B cell (primary cell): ENCODE results near the gene MYO9B. TPM values are rescaled to one million over a fixed set of nuclear protein-coding genes. Genes with fewer than 3 reads are reported as not detected.

Experiments used
- ATAC-seq: fragments of 200-7000 bp; cut with Tn5 transposase; one replicate; pipeline ENCODE4 v1.10.0; 2021; ENCODE audit warnings: low read depth, mild to moderate bottlenecking, moderate number of reproducible peaks, moderate library complexity
- CTCF ChIA-PET: fragments of 350-600 bp; sonication (Branson Sonifier 250); formaldehyde crosslinking; loops from one replicate; lab custom pipeline; 2021; ENCODE audit warnings: antibody characterized with exemption, inconsistent platforms; lab: Charles Lee
- POLR2A ChIA-PET: fragments of 350-600 bp; sonication (Branson Sonifier 250); formaldehyde crosslinking; loops from one replicate; lab custom pipeline; 2021; ENCODE audit warnings: antibody characterized with exemption; lab: Charles Lee
- DNase-seq: peaks from one replicate; pipeline ENCODE4 v3.0.0; 2013
- H2AFZ ChIP-seq: 2 replicates; pipeline ENCODE4 v1.6.1; 2012; ENCODE audit warnings: mild to moderate bottlenecking, low read depth, low read length; ENCODE audit not compliant: insufficient read depth, poor library complexity, severe bottlenecking
- H3K27ac ChIP-seq, 2 donors: 1 replicate in 1 of 2; 2 replicates in 1 of 2; pipeline ENCODE4 v1.5.1; 2012 to 2013; ENCODE audit warnings: low read length in 2 of 2, mild to moderate bottlenecking in 2 of 2, moderate library complexity in 1 of 2
- H3K27me3 ChIP-seq, 4 experiments: fragments of 200-600 bp in 1 of 4; sonication (generic) in 1 of 4; replicated peaks in 1 of 4; 1 replicate in 2 of 4; 2 replicates in 2 of 4; pipeline versions ENCODE4 v1.6.1 to v1.7.0; 2013 to 2016; ENCODE audit warnings: low read length in 3 of 4, mild to moderate bottlenecking in 2 of 4, mixed read lengths in 1 of 4, moderate library complexity in 1 of 4; ENCODE audit not compliant: insufficient read depth in 4 of 4, control insufficient read depth in 3 of 4; ENCODE audit errors: control extremely low read depth in 1 of 4
- H3K36me3 ChIP-seq, 2 experiments: replicated peaks in 1 of 2; 1 replicate in 1 of 2; 2 replicates in 1 of 2; pipeline versions ENCODE4 v1.6.1 to v1.7.1; 2013; ENCODE audit warnings: low read length in 1 of 2; ENCODE audit not compliant: insufficient read depth in 2 of 2, control insufficient read depth in 1 of 2; ENCODE audit errors: control extremely low read depth in 1 of 2, extremely low read depth in 1 of 2
- H3K4me1 ChIP-seq, 2 donors: fragments of 200-600 bp in 1 of 2; sonication (generic) in 1 of 2; 1 replicate in 1 of 2; 2 replicates in 1 of 2; pipeline versions ENCODE4 v1.5.1 to v1.6.1; 2013 to 2017; ENCODE audit warnings: low read length in 2 of 2; ENCODE audit not compliant: control insufficient read depth in 2 of 2, insufficient read depth in 2 of 2
- H3K4me2 ChIP-seq: replicated peaks from 2 replicates; pipeline ENCODE3; 2012; ENCODE audit warnings: mild to moderate bottlenecking, low read depth, low read length; ENCODE audit not compliant: poor library complexity, severe bottlenecking
- H3K4me3 ChIP-seq, 5 experiments: fragments of 200-600 bp in 1 of 5; sonication (generic) in 1 of 5; 1 replicate in 3 of 5; 2 replicates in 2 of 5; pipeline versions ENCODE4 v1.5.1 to v1.7.0; 2011 to 2016; ENCODE audit warnings: low read length in 4 of 5, mild to moderate bottlenecking in 4 of 5, low read depth in 2 of 5, control low read depth in 1 of 5, moderate library complexity in 1 of 5; ENCODE audit not compliant: insufficient read depth in 1 of 5; ENCODE audit errors: control extremely low read depth in 1 of 5, extremely low read depth in 1 of 5
- H3K79me2 ChIP-seq: fragments of 200-600 bp; sonication (generic); one replicate; pipeline ENCODE4 v1.6.0; 2016; ENCODE audit warnings: low read length; ENCODE audit not compliant: control insufficient read depth, insufficient read depth
- H3K9ac ChIP-seq: fragments of 200-600 bp; sonication (generic); 2 replicates; pipeline ENCODE4 v1.6.1; 2017; ENCODE audit warnings: mild to moderate bottlenecking, low read length, moderate library complexity
- H3K9me3 ChIP-seq, 3 donors: one replicate each; pipeline versions ENCODE4 v1.6.1 to v1.7.1; 2013; ENCODE audit warnings: low read length in 2 of 3; ENCODE audit not compliant: control insufficient read depth in 2 of 3, insufficient read depth in 1 of 3; ENCODE audit errors: control extremely low read depth in 1 of 3
- H4K20me1 ChIP-seq: 2 replicates; pipeline ENCODE4 v1.6.0; 2012; ENCODE audit warnings: mild to moderate bottlenecking, low read length; ENCODE audit not compliant: insufficient read depth, control insufficient read depth, poor library complexity, severe bottlenecking
- H3K27ac Mint-ChIP-seq: one replicate; pipeline ENCODE4 v1.8.0; 2021; ENCODE audit warnings: mixed read lengths
- H3K27me3 Mint-ChIP-seq: one replicate; pipeline ENCODE4 v1.8.0; 2021; ENCODE audit warnings: mixed read lengths
- H3K4me1 Mint-ChIP-seq: one replicate; pipeline ENCODE4 v1.8.0; 2021; ENCODE audit warnings: mixed read lengths
- H3K4me3 Mint-ChIP-seq: one replicate; pipeline ENCODE4 v1.8.0; 2021; ENCODE audit warnings: mixed read lengths
- H3K9me3 Mint-ChIP-seq: one replicate; pipeline ENCODE4 v1.8.0; 2022; ENCODE audit warnings: mixed read lengths; ENCODE audit not compliant: insufficient read depth
- EZH2 ChIP-seq: IDR thresholded peaks from 2 replicates; pipeline ENCODE4 v1.6.1; 2012; ENCODE audit warnings: borderline replicate concordance, low read depth, mild to moderate bottlenecking, moderate library complexity, low read length; ENCODE audit not compliant: insufficient read depth, poor library complexity, severe bottlenecking
- WGBS: methylation state at CpG from one replicate; pipeline ENCODE4 v1.1.5; 2013; ENCODE audit warnings: missing lambda C conversion rate; ENCODE audit not compliant: insufficient coverage; 5-methylcytosine and 5-hydroxymethylcytosine counted together
- intact Hi-C: fragments of 100-400 bp; cut with micrococcal nuclease; formaldehyde crosslinking; loops from one replicate; pipeline ENCODE4 v1.10.0; 2022
- polyA plus RNA-seq: library from polyadenylated mRNA; depleted of rRNA; stranded (reverse); fragments of >200 nt; gene quantifications from 2 replicates; pipeline ENCODE4 v1.2.3, GENCODE V29; 2012
- total RNA-seq, 2 donors: library from RNA; stranded (reverse); fragments of 120-200 nt in 1 of 2; gene quantifications; 1 replicate in 1 of 2; 2 replicates in 1 of 2; pipeline versions ENCODE4 v1.2.3 to v1.2.4, GENCODE V29; 2013 to 2022
- TF ChIP-seq, protein P1 (sequence below): fragments of 200-600 bp; IDR thresholded peaks from one replicate; pipeline ENCODE4 v1.8.0; 2022; ENCODE audit warnings: antibody characterized with exemption, mild to moderate bottlenecking

MYO9B gene
- total and polyA plus RNA-seq, 2 donors (not counting 1 experiment from before 2014, with no cell fraction given): 256 to 273 TPM

DNA sequence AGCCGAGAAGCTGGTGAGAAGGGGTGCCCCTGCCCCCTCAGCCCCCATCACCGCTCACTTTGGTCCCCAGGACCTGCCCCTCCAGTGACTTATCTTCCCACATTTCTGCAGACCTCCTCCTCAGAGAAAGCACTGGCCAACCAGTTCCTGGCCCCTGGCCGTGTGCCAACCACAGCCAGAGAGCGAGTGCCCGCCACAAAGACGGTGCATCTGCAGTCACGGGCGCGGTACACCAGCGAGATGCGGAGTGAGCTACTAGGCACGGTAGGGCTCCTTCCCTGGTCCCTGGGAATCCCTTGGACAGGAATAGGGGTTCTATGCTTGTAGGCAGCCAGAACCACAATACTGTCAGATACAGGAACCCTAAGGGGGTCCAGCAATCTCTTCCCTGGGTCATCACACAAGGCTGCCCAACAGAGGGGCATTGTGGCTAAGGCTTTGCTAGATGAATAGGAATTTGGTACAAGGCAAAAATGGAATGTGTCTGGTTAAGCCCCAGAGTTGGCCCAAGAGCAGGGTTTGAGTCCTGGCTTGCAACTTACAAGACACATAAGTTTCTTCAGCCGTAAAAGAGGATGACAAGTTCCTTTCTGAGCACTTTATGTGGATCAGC lies 140.6 kb downstream of the MYO9B start:
- intact Hi-C loops: no loop called here
- peaks cover 10 to 19% of the 10 kb centered on the region in 2 donors for H3K4me1 ChIP-seq
- no peaks in the 10 kb centered on the region for H3K9me3 ChIP-seq
- no peak for TF ChIP-seq EZH2
- TF ChIP-seq, protein P1, sequence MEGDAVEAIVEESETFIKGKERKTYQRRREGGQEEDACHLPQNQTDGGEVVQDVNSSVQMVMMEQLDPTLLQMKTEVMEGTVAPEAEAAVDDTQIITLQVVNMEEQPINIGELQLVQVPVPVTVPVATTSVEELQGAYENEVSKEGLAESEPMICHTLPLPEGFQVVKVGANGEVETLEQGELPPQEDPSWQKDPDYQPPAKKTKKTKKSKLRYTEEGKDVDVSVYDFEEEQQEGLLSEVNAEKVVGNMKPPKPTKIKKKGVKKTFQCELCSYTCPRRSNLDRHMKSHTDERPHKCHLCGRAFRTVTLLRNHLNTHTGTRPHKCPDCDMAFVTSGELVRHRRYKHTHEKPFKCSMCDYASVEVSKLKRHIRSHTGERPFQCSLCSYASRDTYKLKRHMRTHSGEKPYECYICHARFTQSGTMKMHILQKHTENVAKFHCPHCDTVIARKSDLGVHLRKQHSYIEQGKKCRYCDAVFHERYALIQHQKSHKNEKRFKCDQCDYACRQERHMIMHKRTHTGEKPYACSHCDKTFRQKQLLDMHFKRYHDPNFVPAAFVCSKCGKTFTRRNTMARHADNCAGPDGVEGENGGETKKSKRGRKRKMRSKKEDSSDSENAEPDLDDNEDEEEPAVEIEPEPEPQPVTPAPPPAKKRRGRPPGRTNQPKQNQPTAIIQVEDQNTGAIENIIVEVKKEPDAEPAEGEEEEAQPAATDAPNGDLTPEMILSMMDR: no peak
- peaks cover 0 to 30% of the 10 kb centered on the region in 2 experiments for H3K36me3 ChIP-seq
- Mint-ChIP-seq H3K27ac (peak overlapping the region; percentile 97), H3K4me1 (peaks cover 18% of the 10 kb centered on the region), H3K9me3 (no peaks in the 10 kb centered on the region), H3K27me3 (no peaks in the 10 kb centered on the region), H3K4me3 (peak overlapping the region; percentile 92)
- H3K4me3 ChIP-seq: peak overlapping the region in 3 of 5 experiments; percentile 77 to 94 (median 82)
- no peak overlapping the region for H2AFZ ChIP-seq
- 95% methylated on average over 13 of the region's 13 CpGs for WGBS
- no peaks in the 10 kb centered on the region for H3K79me2 ChIP-seq
- H4K20me1 ChIP-seq: no peaks in the 10 kb centered on the region
- H3K9ac ChIP-seq: peak overlapping the region; percentile 89
- ChIA-PET CTCF (interaction anchor here (0.7 to 3.0 kb wide), 6 partner anchors 10 to 847 kb away, joined by 3 to 13 read pairs (median 4); partner anchors contain the start of genes MRPL34 and OCEL1), POLR2A (interaction anchor here (0.6 to 1.8 kb wide), 8 partner anchors 10 to 210 kb away, joined by 3 to 29 read pairs (median 5); partner anchors contain the start of genes NR2F6 and OCEL1)
- H3K27me3 ChIP-seq: no peaks in the 10 kb centered on the region
- peak overlapping the region; percentile 76 for H3K4me2 ChIP-seq
- DNase-seq: no peak
- no peak for ATAC-seq
- H3K27ac ChIP-seq: peak overlapping the region; percentile 91

DNA sequence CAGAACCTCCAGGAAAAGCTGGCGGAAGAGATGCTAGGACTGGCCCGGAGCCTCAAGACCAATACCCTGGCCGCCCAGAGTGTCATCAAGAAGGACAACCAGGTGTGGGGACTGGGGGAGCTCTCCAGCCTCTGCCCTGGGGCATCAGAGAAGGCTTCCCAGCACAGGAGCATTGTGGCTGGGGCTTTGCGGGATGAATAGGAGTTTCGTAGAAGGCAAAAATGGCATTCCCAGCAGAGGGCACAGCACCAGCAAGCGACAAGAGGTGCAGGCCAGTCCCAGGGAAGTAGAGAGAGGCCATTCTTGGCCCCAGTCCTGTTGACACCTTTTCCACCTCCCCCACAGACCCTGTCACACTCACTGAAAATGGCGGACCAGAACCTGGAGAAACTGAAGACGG lies 143.7 kb downstream of the MYO9B start:
- H3K9me3 Mint-ChIP-seq: no peaks in the 10 kb centered on the region
- intact Hi-C loops: no loop called here
- TF ChIP-seq, protein P1: no peak
- no peak for TF ChIP-seq EZH2
- Histone ChIP-seq H3K27me3 (no peaks in the 10 kb centered on the region), H3K9ac (no peak overlapping the region), H3K4me1 (peaks cover 10 to 15% of the 10 kb centered on the region in 2 donors), H3K9me3 (no peaks in the 10 kb centered on the region), H3K36me3 (peaks cover 0 to 13% of the 10 kb centered on the region in 2 experiments), H3K4me3 (no peak overlapping the region), H3K79me2 (no peaks in the 10 kb centered on the region), H4K20me1 (no peaks in the 10 kb centered on the region), H3K4me2 (no peak overlapping the region), H2AFZ (no peak overlapping the region), H3K27ac (no peak overlapping the region)
- H3K27ac Mint-ChIP-seq: no peak overlapping the region
- H3K4me3 Mint-ChIP-seq: no peak overlapping the region
- 95% methylated on average over 8 of the region's 8 CpGs for WGBS
- peaks cover 15% of the 10 kb centered on the region for H3K4me1 Mint-ChIP-seq
- ChIA-PET POLR2A (interaction anchor here (0.7 kb wide), 2 partner anchors 134 to 479 kb away, joined by 5 to 6 read pairs; no protein-coding TSS in a partner anchor), CTCF (no interaction called here)
- ATAC-seq: no peak
- DNase-seq: no peak
- H3K27me3 Mint-ChIP-seq: no peaks in the 10 kb centered on the region
